SKM-1 (cell line): ENCODE results near the gene PMIS2.
"Not testable (repeated sequence)": the region's sequence is repeated elsewhere in the genome, so short reads cannot be mapped to it uniquely, and the experiment has no call there.

Experiments used
- DNase-seq: peaks from one replicate; lab custom pipeline; 2025; ENCODE audit not compliant: unreplicated experiment; lab: John Stamatoyannopoulos, UW

Gene PMIS2

DNA sequence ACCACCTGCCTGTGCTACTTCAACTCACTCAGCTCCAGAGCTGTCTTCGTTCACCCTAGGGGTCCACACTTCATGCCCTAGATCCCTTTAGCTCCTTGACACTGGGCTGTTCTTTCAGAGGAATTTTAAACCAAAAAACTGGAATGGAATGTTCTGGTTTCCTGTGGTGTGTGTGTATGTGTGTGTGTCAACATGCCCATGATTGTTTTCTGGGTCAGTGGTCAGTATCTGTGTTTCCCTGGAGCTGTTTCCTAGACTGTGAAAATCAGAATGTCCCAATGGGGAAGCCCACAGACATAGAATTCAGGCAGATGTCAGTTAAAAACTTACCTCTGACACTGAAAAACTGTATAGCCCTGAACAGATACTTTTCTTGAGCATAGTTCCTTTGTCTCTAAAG lies 1.3 kb downstream of the PMIS2 start:
- no peak for DNase-seq

DNA sequence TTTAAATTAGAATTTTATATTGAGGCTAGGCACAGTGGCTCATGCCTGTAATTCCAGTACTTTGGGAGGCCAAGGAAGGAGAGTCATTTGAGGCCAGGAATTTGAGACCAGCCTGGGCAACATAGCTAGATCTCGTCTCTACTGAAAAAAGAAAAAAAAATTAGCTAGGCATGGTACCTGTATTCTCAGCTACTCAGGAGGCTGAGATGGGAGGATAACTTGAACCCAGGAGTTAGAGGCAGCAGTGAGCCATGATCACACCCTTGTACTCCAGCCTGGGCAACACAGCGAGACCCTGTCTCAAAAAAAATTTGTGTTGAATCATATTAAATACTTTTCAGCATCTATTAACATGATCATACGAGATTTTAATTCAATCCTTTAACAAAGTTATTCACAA lies 4.9 kb downstream of the PMIS2 start:
- DNase-seq = no peak

DNA sequence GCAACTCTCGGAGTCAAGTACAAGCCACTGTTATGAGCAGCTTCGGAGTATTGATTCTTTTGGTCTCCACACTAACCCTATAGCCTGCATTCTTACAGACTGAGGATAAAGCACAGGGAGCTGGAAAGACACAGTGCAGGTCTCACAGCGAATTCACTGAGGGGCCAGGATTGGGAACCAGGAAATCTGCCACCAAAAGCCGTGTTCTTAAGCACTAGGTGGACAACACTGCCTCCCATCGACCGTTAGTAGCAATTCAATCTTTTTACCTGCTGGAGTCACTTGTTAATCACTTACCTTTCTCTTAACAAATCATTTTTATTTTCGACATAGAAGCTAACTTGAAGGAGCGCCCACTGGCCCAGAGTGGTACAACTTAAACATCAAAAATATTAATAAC lies 6.3 kb downstream of the PMIS2 start:
- peak; percentile 9 for DNase-seq

DNA sequence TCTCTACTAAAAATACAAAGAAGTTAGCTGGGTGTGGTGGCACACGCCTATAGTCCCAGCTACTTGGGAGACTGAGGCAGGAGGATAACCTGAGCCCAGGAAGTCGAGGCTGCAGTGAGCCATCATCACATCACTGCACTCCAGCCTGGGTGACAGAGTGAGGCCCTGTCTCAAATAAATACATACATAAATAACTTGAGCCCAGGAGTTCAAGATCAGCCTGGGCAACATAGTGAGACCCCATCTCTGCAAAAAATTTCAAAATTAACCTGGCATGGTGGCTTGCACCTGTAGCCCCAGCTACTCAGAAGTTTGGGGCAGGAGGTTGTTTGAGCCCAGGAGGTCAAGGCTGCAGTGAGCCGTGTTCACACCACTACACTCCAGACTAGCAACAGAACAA lies 9.1 kb downstream of the PMIS2 start:
- not testable (repeated sequence) for DNase-seq

DNA sequence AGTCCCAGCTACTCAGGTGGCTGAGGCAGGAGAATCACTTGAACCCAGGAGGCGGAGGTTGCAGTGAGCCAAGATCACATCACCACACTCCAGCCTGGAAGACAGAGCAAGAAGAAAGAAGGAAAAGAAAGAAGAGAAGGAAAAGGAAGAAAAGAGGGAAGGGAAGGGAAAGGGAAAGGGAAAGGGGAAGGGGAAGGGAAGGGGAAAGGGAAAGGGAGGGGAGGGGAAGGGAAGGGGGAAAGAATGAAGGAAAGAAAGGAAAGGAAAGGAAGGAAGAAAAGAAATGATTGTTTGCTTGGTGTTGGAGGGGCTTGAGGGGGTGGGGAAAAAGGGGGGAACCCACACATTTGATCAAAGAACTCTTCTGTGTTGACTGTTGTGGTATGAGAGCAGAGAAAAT lies 10.0 kb downstream of the PMIS2 start:
- no peak for DNase-seq

DNA sequence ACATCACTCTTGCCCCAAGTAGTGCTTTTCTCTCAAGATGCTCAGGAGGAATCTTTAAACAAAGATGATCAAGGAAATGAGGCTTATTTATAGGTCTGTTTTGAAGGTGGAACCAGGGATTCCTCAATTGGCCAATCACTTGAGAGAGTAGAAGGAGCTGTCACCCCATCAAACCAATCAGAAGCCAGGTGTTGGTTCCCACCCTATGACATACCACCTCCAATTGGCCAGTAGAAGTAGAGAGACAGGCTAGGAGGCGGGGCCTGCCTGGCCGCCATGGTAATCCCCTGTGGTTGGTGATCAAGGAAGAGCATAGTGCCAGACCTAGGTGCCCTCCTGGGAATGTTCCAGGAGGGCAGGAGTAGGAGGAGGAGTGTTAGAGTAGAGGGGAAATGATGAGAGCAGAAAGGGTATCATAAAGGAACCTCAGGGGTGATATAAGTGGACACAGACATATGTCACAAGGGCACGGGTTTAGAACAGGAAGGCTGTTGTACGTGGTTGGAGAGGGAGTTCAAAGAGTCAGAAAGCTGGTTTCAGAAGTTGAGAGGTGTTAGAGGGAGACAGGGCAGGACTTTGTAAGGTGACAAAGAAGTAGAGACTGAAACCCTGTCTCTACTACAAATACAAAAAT lies 10.5 kb downstream of the PMIS2 start:
- no peak for DNase-seq

DNA sequence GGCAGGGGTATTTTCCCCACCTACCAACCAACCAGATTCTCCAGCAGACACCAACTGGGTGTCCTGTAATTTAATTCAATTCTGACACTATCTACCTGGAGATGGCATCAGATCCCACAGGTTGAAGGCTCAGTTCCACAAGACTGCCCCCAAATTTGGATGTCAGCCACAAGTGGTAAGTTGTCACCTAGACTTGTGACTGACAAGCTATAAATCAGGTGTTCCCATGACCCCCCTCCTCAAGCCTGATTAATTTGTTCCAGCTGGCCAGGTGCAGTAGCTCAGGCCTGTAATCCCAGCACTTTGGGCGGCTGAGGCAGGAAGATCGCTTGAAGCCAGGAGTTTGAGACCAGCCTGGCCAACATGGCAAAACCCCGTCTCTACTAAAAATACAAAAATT lies 16.0 kb downstream of the PMIS2 start:
- DNase-seq = no peak

DNA sequence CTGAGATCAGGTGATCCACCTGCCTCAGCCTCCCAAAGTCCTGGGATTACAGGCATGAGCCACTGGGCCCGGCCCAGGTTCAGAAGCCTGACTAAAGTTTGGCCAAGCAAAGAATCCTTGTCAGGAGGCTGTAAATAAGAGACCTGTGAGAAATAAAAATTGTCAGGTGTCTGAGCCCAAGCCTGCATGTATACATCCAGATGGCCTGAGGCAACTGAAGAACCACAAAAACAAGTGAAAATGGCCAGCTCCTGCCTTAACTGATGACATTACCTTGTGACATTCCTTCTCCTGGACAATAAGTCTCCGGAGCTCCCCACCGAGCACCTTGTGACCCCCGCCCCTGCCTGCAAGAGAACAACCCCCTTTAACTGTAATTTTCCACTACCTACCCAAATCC lies 18.5 kb downstream of the PMIS2 start:
- not testable (repeated sequence) for DNase-seq

DNA sequence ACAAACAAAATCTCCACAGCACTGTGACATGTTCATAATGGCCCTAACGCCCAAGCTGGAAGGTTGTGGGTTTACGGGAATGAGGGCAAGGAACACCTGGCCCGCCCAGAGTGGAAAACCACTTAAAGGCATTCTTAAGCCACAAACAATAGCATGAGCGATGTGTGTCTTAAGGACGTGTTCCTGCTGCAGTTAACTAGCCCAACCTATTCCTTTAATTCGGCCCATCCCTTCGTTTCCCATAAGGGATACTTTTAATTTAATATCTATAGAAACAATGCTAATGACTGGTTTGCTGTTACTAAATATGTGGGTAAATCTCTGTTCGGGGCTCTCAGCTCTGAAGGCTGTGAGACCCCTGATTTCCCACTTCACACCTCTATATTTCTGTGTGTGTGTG lies 21.2 kb downstream of the PMIS2 start:
- DNase-seq = not testable (repeated sequence)

DNA sequence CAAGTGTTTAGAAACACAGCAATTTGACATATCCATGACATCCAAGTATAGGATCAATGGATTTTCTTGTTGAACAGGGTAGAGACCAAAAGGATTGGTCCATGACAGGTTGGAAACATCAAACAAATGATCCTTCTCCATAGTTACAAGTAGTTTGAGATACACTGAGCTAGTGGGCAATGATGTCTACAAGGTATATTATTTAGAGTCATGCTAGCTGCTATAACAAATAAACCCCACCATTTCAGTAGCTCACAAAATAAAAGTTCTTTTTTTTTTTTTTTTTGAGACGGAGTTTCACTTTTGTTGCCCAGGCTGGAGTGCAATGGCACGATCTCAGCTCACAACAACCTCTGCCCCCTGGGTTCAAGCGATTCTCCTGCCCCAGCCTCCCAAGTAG lies 21.7 kb downstream of the PMIS2 start:
- no peak for DNase-seq

DNA sequence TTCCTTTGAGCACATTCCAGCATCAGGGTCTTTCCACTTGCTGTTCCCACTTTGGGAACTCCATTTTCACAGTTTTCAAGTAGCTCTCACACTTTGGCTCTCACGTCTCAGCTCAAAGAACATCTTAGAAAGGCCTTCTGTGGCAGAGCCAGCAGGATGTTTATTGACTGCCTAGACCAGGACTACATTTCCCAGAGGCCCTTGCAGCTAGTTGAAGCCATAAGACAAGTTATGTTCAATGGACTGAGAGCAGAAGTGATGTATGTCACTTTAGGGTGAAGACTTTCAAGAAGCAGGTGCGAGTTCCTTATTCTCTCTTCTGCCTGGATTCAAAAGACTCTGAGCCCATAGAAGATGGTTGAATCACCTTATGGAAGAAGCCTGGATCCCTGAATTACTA lies 22.3 kb downstream of the PMIS2 start:
- DNase-seq = no peak

DNA sequence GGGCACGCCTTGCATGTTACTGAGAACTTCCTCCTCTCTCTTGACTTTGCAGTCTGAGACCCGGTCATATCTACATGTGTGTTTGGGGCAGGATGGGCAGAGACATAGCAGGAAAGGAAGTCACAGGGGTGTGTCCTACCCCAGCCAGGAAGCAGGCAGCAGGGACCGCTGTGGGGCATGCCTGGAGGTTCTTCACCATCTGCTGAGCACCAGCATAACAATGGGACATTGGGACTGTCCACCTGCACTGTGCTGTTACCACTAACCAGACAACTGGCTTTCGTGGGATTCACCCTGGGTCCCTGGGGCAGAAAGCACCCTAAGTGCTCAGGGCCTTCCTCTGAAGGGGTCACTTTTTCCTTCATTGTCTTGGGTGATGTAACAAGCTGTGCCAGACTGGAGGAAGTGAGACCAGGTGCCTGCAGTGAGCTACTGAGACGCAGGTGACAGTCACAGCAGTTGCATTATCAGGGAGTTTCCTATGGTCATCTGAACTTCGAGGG lies 23.9 kb downstream of the PMIS2 start:
- no peak for DNase-seq

DNA sequence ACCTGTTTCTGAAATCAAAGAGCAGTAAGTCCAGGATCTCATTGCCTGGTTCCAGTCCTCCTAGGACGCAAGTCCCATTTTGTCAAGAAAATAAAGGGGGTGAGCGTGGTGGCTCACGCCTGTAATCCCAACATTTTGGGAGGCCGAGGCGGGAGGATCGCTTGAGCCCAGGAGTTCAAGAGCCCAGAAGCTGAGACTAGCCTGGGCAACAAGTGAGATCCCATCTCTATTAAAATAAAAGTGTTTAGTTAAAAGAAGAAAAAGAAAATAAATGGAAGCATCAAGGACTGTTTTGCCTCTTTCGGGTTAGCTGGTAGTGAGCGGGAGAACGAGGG lies 26.2 kb downstream of the PMIS2 start:
- DNase-seq = no peak

DNA sequence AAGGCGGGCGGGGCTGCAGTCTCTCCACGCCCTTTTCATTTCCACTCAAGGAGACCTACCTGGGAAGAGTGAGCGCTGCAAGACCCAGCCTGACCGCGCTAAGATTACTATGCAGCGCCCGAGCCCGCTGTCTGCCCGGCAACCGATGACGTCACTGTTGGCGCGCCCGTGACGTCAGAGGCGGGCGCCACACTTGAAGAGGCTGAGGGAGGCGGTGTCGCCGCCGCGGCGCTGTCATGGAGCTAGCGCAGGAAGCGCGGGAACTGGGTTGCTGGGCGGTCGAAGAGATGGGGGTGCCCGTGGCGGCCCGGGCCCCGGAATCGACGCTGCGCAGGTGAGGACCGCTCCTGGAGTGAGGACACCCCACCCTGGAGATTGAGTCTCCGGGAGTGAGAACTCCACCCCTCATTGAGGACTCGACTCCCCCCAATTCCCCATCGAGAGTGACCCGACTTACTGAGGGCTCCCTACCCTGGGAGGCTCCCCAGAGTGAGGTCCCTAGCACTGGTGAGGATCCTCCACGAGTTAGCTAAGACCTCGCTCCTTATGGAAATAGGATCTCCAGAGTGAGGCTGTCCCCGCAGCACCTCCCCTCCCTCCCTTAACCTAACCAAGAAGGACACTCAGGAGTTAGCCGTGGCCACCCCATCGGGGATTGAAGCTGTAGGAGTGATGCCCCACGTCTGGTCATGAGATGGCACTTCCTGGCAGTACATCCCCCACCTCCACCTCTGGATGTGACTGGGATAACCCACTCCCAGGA lies 26.8 kb downstream of the PMIS2 start, which contains the start of gene HAUS5:
HAUS5 (plus strand) TSS at position 177 of the 763 bp plus-strand sequence; CDS start at position 237, 60 bp downstream.
- peak; percentile 43 for DNase-seq

DNA sequence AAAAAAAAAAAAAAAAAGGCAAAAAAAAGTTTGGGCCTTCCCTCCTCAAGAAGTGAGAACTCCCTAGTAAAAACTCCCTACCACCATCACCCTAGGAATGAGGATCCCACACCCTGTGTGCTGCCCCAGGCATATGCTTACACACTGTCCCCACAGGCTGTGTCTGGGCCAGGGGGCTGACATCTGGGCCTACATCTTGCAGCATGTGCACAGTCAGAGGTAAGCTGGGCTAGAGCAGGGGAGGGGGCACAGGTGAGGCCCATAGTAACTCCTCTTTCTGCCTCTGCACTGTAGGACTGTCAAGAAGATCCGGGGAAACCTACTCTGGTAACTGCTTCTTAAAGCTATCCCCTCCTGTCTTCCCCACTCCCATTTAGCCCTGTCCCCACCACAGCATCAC lies 27.6 kb downstream of the PMIS2 start:
- no peak for DNase-seq

DNA sequence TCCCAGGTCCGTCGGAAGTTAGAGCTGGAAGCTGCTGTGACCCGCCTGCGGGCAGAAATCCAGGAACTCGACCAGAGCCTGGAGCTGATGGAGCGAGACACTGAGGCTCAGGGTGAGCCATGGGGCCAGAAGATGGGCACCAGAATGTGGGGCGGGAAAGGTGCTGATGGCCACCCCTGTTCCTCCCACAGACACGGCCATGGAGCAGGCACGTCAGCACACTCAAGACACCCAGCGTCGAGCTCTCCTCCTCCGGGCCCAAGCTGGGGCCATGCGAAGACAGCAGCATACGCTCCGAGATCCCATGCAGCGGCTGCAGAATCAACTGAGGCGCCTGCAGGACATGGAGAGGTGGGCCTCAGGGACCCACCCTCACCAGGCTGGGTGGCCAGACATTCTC lies 29.1 kb downstream of the PMIS2 start:
- DNase-seq = no peak

DNA sequence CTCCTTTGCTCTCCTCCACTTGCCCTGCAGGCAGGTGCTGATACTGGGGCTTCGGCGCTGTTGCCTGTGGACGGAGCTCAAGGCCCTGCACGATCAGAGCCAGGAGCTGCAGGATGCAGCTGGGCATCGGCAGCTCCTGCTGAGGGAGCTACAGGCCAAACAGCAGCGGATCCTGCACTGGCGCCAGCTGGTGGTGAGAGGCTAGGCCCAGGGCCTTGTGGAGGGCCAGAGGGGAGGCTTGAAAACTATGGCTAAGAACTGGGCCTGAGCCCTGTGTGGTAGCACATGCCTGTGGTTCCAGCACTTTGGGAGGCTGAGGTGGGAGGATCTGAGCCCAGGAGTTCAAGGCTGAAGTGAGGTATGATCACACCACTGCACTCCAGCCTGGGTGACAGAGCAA lies 32.9 kb downstream of the PMIS2 start:
- no peak for DNase-seq

DNA sequence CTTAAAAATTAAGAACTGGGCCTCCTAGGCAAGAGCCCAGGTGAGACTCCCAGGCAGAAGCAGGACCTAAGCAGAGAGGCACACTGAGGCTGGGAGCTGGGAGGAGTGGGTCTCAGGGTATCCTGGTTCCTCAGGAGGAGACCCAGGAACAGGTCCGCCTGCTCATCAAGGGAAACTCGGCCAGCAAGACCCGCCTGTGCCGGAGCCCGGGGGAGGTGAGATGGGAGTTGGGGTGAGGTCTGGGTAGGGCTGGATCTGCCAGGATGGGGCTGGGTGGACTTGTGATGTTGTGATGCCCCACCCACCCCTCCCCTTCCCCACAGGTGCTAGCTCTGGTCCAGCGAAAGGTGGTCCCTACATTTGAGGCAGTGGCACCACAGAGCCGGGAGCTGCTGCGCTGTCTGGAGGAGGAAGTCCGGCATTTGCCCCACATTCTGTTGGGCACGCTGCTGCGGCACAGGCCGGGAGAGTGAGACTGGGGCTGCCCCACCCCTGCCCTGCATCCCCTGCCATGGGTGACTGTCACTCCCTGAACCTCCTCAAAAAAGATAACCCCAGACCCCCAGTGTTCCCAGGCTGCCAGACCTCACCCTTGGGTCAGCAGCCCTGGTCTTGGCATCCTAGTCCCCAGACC lies 33.4 kb downstream of the PMIS2 start:
- no peak for DNase-seq

DNA sequence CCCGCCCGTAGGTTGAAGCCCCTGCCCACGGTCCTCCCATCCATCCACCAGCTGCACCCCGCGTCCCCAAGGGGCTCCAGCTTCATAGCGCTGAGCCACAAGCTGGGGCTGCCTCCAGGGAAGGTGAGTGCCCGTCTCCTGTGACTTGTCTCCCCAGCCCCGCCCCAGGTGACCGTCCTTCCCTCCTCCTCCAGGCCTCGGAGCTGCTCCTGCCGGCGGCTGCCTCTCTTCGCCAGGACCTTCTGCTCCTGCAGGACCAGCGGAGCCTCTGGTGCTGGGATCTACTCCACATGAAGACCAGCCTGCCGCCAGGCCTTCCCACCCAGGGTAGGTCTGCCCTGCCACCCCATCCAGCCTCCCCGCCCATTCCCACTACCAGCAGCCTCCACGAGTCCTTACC lies 34.0 kb downstream of the PMIS2 start:
- no peak for DNase-seq

DNA sequence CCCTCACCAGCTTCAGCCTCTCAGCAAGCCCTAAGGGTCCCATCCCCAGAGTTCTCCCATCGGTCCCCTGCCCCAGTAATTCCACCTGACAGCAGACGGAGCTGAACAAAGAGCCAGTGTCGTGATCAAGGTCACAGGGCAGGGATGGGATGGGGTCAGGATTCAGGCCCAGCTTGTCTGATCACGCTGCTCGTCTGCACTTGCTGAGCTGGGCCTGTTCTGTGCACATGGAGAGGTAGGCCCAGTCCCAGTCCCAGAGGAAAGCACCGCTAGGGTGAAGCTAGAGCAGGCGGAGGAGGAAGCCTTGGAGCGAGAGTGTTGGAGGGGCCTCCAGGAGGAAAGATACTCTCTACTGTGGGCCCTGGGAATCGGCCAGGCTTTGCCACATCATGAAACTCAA lies 35.7 kb downstream of the PMIS2 start:
- DNase-seq = no peak

DNA sequence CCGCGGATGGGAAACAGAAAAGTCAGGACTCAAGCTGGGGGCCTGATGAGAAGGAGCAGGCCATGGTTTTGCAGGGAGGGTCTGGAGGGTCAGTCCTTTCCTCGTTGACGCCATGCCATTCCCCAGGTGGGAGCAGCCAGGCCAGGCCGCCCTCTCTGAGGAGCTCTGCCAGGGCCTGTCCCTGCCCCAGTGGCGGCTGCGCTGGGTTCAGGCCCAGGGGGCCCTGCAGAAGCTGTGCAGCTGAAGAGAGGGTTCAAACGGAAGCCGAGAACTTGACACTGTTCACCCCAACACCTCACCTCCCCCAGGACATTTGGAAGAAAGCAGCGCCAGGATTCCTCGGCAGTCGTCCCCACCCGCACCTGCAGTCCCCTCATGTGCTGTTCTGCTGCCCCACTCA lies 36.8 kb downstream of the PMIS2 start:
- no peak for DNase-seq

DNA sequence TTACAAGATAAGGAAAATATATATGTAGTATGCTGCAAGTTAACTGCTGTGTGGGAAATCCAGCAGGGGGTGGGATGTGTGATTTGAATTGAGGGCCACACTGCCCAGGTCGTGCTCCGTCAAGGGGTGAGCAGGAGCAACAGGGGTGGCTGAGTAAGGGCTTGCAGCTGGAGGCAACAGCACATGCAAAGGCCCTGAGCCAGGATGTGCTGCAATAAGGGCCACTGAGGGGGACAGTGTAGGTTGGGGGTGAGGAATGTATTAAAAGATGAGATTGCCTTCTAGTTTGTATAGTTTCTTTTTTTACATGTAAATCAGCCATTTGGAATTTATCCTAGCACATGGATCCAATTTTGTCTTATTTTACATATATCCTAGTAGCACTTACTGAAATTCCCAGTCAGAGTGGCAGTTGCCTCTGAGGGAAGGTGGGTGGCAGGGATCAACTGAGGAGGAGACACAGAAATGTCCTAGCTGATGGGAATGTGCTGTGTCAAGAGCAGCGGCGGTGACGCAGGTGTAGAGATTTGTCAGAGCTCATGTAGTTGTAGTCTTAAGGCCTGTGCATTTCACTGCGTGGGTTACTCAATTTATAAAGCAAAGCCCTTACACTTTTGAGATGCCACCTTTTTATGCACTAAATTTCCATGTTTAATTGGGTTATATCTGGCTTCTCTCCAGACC lies 37.5 kb downstream of the PMIS2 start:
- DNase-seq = no peak
